Fibroblast of the aortic adventitia (primary cell): ENCODE results near the gene SH3BP5. TPM values are rescaled to one million over a fixed set of nuclear protein-coding genes. Genes with fewer than 3 reads are reported as not detected.

ENCODE experiments used
- DNase-seq: peaks from one replicate; pipeline ENCODE4 v3.0.0-alpha.2; 2010; ENCODE audit warnings: low read depth
- H3K4me3 ChIP-seq: 2 replicates; pipeline ENCODE4 v1.5.1; 2011; ENCODE audit warnings: low read depth, mild to moderate bottlenecking, control low read depth, low read length, moderate library complexity
- total RNA-seq: library from RNA; depleted of rRNA; stranded (reverse); fragments of >200 nt; gene quantifications from 2 replicates; pipeline ENCODE4 v1.2.3, GENCODE V29; 2012; ENCODE audit warnings: low replicate concordance
- TF ChIP-seq, protein P1 (sequence below): IDR thresholded peaks from 2 replicates; pipeline ENCODE4 v1.5.1; 2011; ENCODE audit warnings: mild to moderate bottlenecking, low read length, control low read depth, inconsistent platforms; ENCODE audit not compliant: insufficient read depth

SH3BP5 gene
- total RNA-seq, 1 donor = 25.5 TPM

DNA sequence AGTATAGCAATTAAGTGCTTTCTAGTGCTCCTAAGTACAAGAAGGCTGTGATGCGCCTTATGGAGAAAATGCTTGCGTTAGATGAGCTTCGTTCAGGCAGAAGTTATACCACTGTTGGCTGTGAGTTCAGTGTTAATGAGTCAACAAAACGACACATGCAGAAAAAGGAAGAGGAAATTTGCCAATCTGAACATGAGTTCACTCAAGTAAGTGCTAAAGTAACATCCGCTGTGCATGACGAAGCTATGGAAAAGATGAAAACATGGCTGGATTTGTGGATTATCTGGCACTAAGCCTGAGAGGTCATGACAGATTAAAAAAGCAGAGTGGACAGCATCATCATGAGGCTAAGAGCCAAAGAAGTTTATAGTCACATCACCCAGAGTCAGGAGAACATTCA lies 36.9 kb downstream of the SH3BP5 start:
- TF ChIP-seq, protein P1, sequence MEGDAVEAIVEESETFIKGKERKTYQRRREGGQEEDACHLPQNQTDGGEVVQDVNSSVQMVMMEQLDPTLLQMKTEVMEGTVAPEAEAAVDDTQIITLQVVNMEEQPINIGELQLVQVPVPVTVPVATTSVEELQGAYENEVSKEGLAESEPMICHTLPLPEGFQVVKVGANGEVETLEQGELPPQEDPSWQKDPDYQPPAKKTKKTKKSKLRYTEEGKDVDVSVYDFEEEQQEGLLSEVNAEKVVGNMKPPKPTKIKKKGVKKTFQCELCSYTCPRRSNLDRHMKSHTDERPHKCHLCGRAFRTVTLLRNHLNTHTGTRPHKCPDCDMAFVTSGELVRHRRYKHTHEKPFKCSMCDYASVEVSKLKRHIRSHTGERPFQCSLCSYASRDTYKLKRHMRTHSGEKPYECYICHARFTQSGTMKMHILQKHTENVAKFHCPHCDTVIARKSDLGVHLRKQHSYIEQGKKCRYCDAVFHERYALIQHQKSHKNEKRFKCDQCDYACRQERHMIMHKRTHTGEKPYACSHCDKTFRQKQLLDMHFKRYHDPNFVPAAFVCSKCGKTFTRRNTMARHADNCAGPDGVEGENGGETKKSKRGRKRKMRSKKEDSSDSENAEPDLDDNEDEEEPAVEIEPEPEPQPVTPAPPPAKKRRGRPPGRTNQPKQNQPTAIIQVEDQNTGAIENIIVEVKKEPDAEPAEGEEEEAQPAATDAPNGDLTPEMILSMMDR = no peak
- no peak overlapping the region for H3K4me3 ChIP-seq
- DNase-seq = peak; percentile 95

DNA sequence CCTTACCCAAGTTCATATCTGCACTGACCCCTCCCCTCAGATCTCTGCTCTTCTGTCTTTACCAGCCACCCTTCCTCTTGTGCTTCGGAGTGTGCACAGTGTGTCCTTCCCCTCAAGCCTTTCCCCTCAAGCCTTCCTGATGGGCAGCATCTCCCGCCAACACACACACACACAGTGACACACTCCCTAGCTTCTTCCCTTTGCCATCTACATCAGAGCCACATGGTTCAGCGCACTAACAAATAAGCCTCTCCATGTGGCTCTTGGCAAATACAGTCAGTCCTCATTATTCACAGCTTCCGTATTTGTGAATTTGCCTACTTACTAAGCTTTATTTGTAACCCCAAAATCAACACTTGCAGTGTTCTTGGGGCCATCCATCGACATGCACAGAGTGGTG lies 37.5 kb downstream of the SH3BP5 start:
- no peak for DNase-seq
- H3K4me3 ChIP-seq = no peak overlapping the region
- TF ChIP-seq, protein P1 = no peak

DNA sequence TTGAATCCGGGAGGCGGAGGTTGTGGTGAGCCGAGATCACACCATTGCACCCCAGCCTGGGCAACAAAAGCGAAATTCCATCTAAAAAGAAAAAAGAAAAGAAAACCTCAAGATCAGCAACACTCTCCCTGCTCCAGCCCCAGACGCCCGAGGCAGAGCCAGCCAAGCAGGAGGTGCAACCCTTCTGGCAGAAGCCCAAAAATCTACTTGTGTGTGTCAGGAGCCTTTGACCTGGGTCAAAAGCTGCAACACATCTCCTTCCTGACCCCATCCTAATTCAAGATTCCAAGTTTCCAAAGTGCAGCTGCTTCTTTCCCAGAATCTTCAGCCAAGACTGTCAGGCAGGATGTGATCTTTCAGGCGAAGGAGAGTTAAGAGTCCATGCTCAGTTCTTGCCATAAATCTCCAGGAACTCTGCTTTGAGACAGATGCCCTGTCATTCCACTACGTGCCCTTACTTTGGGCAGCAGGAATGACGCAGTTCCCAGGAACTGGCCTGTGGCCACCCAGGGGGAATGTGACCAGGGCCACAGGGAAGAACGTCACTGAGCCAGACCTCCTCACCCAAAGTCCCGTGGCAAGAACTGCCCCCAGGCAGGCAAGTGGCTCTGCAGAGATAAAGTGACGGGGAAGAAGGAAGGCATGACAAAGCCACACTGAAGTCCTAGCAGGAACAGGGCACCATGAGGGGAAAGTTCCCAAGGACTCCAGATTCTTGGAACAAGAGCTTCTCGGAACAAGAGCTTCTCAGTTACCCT lies 39.4 kb downstream of the SH3BP5 start:
- peak; percentile 75 for DNase-seq
- TF ChIP-seq, protein P1 = no peak
- no peak overlapping the region for H3K4me3 ChIP-seq

DNA sequence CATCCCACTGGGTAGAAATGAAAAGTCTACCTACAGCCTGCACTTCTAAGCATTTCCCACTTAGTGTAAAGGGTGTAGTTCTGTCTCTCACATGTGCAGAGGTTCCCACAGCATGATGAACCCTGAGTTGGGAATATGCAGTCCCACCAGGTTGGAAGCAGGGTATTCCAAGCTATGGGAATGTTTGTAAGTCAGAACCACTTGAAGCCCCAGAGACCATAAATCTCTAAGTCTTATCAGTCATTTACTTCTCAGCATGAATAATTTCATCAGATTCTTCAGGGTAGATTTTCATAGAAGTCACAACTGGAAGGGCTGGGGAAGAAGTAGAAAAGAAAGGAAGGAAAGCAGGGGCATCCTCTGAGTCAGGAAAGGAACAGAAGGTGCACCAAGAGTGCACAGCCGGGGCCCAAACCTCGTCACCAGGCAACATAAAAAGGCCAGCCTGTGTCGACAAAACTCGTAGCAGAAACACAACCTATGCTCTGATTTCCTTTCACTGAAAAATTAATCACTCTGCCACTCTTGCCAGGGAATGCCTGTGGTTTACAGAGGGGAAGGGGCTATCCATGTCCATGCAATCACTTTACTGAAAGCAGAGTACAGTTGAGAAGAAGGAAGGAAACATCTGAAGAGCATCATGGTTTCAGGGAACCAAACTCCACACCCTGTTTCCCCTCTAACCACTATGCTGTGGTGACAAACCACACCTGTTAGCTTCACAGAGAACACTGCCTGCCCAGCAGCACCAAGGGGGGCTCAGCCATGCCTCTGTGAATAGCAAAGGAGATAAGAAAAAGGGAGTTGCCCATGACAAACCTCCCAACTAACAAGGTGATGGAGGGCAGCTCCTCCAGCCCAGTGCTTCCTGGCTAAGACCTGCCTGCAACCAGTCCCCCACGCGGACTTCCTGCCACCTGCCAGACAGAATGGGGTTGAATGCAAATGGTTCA lies 40.5 kb downstream of the SH3BP5 start:
- no peak overlapping the region for H3K4me3 ChIP-seq
- TF ChIP-seq, protein P1 = no peak
- peak; percentile 75 for DNase-seq

DNA sequence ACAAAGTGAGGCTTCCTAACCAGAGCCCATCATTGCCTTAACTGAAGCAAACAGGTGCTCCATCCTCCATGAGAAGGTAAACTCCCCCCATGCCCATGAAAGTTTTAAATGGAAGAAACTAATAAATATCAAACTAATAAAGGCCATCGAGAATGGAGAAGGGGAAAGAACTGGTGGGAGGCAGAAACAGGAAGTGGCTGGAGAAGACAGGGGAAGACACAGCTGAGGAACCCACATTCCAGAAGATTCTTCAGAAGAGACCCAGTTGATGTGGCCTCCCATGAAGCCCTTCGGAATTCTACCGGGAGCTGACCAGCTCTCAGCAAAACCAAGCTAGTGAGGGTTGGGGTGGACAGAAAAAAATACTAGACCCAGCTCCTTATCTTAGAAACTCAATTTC lies 41.6 kb downstream of the SH3BP5 start:
- H3K4me3 ChIP-seq = no peak overlapping the region
- TF ChIP-seq, protein P1 = no peak
- no peak for DNase-seq

DNA sequence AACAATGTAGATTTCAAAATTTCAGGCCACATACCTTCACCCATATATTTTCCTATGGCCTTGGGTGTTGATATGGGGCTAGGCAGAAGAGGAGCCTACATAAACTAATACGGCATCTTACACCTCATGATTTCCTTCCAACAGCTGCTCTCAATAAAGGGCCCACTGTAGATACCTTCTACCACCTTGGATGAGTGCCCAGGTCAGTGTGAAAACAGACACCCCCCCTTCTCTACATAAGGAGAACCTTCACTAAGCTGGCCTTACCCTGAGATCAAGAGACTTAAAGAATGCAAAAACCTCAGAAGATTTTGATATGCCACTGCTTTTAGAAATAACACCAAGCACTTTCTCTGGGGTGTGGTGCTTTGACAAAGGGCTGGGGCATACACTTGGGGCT lies 42.7 kb downstream of the SH3BP5 start:
- TF ChIP-seq, protein P1 = no peak
- no peak for DNase-seq
- H3K4me3 ChIP-seq = no peak overlapping the region
